Neutrophil (primary cell): ENCODE results near the gene TMEM191B.
"Not testable (repeated sequence)": the region's sequence is repeated elsewhere in the genome, so short reads cannot be mapped to it uniquely, and the experiment has no call there.

Experiments used
- H3K27ac ChIP-seq: fragments of 200-600 bp; sonication (generic); 2 replicates; pipeline ENCODE4 v1.5.1; 2016; ENCODE audit warnings: mild to moderate bottlenecking, moderate library complexity
- H3K27me3 ChIP-seq: fragments of 200-600 bp; sonication (generic); 2 replicates; pipeline ENCODE4 v1.6.0; 2016; ENCODE audit warnings: mild to moderate bottlenecking
- H3K36me3 ChIP-seq: fragments of 200-600 bp; sonication (generic); 2 replicates; pipeline ENCODE4 v1.5.1; 2017
- H3K4me1 ChIP-seq, 2 experiments: fragments of 200-600 bp in 1 of 2; sonication (generic) in 1 of 2; 1 replicate in 1 of 2; 2 replicates in 1 of 2; pipeline versions ENCODE4 v1.5.1 to v1.6.1; 2013 to 2016; ENCODE audit warnings: low read depth in 1 of 2, low read length in 1 of 2, mild to moderate bottlenecking in 1 of 2, moderate library complexity in 1 of 2; ENCODE audit not compliant: control insufficient read depth in 1 of 2, insufficient read depth in 1 of 2
- H3K4me3 ChIP-seq, 2 experiments: fragments of 200-600 bp in 1 of 2; sonication (generic) in 1 of 2; 1 replicate in 1 of 2; 2 replicates in 1 of 2; pipeline ENCODE4 v1.5.1; 2013 to 2016; ENCODE audit warnings: low read depth in 1 of 2, low read length in 1 of 2, mild to moderate bottlenecking in 1 of 2, moderate library complexity in 1 of 2
- H3K9me3 ChIP-seq: fragments of 200-600 bp; sonication (generic); 2 replicates; pipeline ENCODE4 v1.5.1; 2016

Gene TMEM191B

GRCh38 chr22:18527752-18528596, at the start of gene TMEM191B:
Gene TMEM191B, plus strand, starts transcription at chr22:18527802. Its CDS starts 179 bp downstream, at chr22:18527981.
- H3K27me3 ChIP-seq, H3K9me3 ChIP-seq, H3K36me3 ChIP-seq, H3K4me1 ChIP-seq: not testable (repeated sequence)
- peak within 1 kb of the TSS; percentile 75 for H3K27ac ChIP-seq
- peak within 1 kb of the TSS in 1 of 2 experiments; percentile 60 for H3K4me3 ChIP-seq

DNA sequence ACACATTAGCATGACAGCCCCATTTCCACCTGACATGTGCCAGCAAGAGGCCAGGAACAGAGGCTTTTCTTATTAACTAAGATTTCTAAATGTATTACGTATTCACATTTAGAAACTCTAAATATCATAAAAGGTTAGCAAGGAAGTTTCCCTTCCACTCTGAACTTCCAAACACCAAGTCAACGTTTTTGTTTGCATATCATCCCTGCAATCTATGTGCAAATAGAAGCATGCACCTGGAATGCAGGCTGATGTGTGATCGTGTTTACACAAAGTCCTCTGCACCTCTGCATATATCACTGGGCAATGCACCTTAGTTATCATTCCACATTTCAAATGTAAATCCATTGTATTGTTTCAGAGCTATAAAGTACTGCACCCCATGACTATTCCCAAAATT, 31.4 kb upstream of the TMEM191B start:
- H3K36me3 ChIP-seq, H3K4me3 ChIP-seq, H3K27me3 ChIP-seq, H3K27ac ChIP-seq, H3K9me3 ChIP-seq, H3K4me1 ChIP-seq: not testable (repeated sequence)

DNA sequence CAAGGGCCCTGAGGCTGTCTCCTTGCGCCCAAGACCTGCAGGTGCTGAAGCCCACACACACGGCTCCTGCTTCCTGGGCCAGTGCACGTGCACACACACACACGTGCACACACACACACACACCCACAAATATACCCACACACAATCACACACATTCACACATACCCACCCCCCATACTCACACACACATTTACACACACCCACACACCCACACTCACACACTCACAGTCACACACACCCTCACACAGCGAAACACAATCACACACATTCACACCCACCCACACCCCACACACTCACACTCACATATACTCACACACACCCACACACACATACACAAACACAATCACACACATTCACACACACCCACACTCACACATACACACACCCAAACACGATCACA, 16.3 kb upstream of the TMEM191B start:
- H3K36me3 ChIP-seq, H3K4me3 ChIP-seq, H3K27ac ChIP-seq, H3K9me3 ChIP-seq, H3K27me3 ChIP-seq, H3K4me1 ChIP-seq: not testable (repeated sequence)

- H3K9me3 ChIP-seq, H3K27me3 ChIP-seq, H3K4me1 ChIP-seq, H3K4me3 ChIP-seq, H3K36me3 ChIP-seq, H3K27ac ChIP-seq: not testable (repeated sequence)
Observed at GRCh38 chr22:18512378-18512777, 15.2 kb upstream of the TMEM191B start.

GRCh38 chr22:18513454-18513853, 14.1 kb upstream of the TMEM191B start:
- not testable (repeated sequence) for H3K27me3 ChIP-seq, H3K9me3 ChIP-seq, H3K4me3 ChIP-seq, H3K27ac ChIP-seq, H3K4me1 ChIP-seq, H3K36me3 ChIP-seq

DNA sequence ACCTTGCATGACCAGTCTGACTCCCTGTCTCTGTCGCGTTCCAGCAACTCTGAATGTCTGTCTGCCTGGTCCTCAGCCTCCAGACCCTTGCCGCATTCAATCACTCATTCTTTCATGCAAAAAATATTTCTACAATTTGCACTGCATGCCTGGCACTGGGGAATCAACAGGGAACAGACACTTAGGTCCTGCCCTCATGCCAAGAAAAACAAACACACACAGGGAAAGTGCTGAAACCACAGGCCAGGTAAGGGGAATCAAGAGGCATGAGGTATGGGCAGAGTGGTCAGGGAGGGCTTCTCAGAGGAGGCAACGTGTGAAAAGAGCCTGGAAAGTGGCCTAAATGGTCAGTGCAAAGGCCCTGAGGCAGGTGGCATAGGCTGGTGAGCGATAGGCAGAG, 9.5 kb upstream of the TMEM191B start, which contains the start of gene GGTLC3:
Gene GGTLC3 (minus strand): TSS at position 101 of the 400 bp plus-strand sequence. CDS start 264 bp downstream, outside the sequence.
- not testable (repeated sequence) for H3K4me3 ChIP-seq, H3K9me3 ChIP-seq, H3K36me3 ChIP-seq, H3K27ac ChIP-seq, H3K27me3 ChIP-seq, H3K4me1 ChIP-seq

- H3K9me3 ChIP-seq, H3K4me1 ChIP-seq, H3K4me3 ChIP-seq, H3K36me3 ChIP-seq, H3K27ac ChIP-seq, H3K27me3 ChIP-seq: not testable (repeated sequence)
Observed at GRCh38 chr22:18522762-18523161, 4.8 kb upstream of the TMEM191B start.

GRCh38 chr22:18523328-18523727, 4.3 kb upstream of the TMEM191B start:
- H3K9me3 ChIP-seq, H3K27ac ChIP-seq, H3K27me3 ChIP-seq, H3K4me3 ChIP-seq, H3K4me1 ChIP-seq, H3K36me3 ChIP-seq: not testable (repeated sequence)

GRCh38 chr22:18528597-18529415, 1.2 kb downstream of the TMEM191B start:
- H3K27ac ChIP-seq = peak overlapping the region; percentile 75

GRCh38 chr22:18529416-18530145, 2.0 kb downstream of the TMEM191B start:
- H3K9me3 ChIP-seq, H3K27me3 ChIP-seq, H3K4me1 ChIP-seq, H3K27ac ChIP-seq, H3K4me3 ChIP-seq, H3K36me3 ChIP-seq: not testable (repeated sequence)

More at GRCh38 chr22:18528597-18529415, 1.2 kb downstream of the TMEM191B start:
- peak overlapping the region in 1 of 2 experiments; percentile 60 for H3K4me3 ChIP-seq
- H3K9me3 ChIP-seq, H3K4me1 ChIP-seq, H3K27me3 ChIP-seq, H3K36me3 ChIP-seq: not testable (repeated sequence)

GRCh38 chr22:18533633-18534032, 6.0 kb downstream of the TMEM191B start:
- not testable (repeated sequence) for H3K4me1 ChIP-seq, H3K36me3 ChIP-seq, H3K27me3 ChIP-seq, H3K9me3 ChIP-seq, H3K4me3 ChIP-seq, H3K27ac ChIP-seq

- not testable (repeated sequence) for H3K27ac ChIP-seq, H3K4me1 ChIP-seq, H3K36me3 ChIP-seq, H3K9me3 ChIP-seq, H3K27me3 ChIP-seq, H3K4me3 ChIP-seq
Observed at GRCh38 chr22:18534315-18534714, 6.7 kb downstream of the TMEM191B start.

- H3K9me3 ChIP-seq, H3K4me3 ChIP-seq, H3K4me1 ChIP-seq, H3K36me3 ChIP-seq, H3K27me3 ChIP-seq, H3K27ac ChIP-seq: not testable (repeated sequence)
Observed at GRCh38 chr22:18539994-18540393, 12.4 kb downstream of the TMEM191B start.
